Left ventricle myocardium inferior (tissue), 1 donor: ENCODE measurements around the gene PPP6R3. TPM values are rescaled to one million over a fixed set of nuclear protein-coding genes. Genes with fewer than 3 reads are reported as not detected.

ENCODE experiments used
- DNase-seq: peaks from one replicate; pipeline ENCODE4 v3.0.0-alpha.2; 2020
- H3K27ac ChIP-seq: fragments of 200-600 bp; replicated peaks from 2 replicates; pipeline ENCODE4 v1.8.0; 2021
- H3K27me3 ChIP-seq: fragments of 200-600 bp; 2 replicates; pipeline ENCODE4 v1.8.0; 2021; ENCODE audit warnings: low read depth
- H3K36me3 ChIP-seq: fragments of 200-600 bp; 2 replicates; pipeline ENCODE4 v1.8.0; 2021
- H3K4me1 ChIP-seq: fragments of 200-600 bp; 2 replicates; pipeline ENCODE4 v1.8.0; 2021
- H3K4me3 ChIP-seq: fragments of 200-600 bp; 2 replicates; pipeline ENCODE4 v1.8.0; 2021; ENCODE audit warnings: mild to moderate bottlenecking, moderate library complexity
- H3K9me3 ChIP-seq: fragments of 200-600 bp; replicated peaks from 2 replicates; pipeline ENCODE4 v1.8.0; 2021
- intact Hi-C: fragments of 100-400 bp; cut with micrococcal nuclease; formaldehyde crosslinking; loops from one replicate; pipeline ENCODE4 v1.11.0; 2022
- total RNA-seq: library from RNA; stranded (reverse); fragmentation: NEBNext Ultra II Directional; extraction: Animal tissue kit (Norgen Biotek cat#: 25700); gene quantifications from one replicate; pipeline ENCODE4 v1.2.1, GENCODE V29; 2021
- TF ChIP-seq, protein P1 (sequence below): fragments of 200-600 bp; IDR thresholded peaks from 2 replicates; pipeline ENCODE4 v1.8.0; 2021; ENCODE audit warnings: antibody characterized with exemption, mild to moderate bottlenecking, borderline replicate concordance
- donor health status: DM: no; HTN: yes; CAD: no; lungs with severe emphysema.

PPP6R3 gene
- total RNA-seq, 1 donor from 2014 or later = 78.8 TPM

- intact Hi-C loops = no loop called here
- H3K9me3 ChIP-seq = no peaks in the 10 kb centered on the region
- no peak for DNase-seq
- H3K4me1 ChIP-seq = peaks cover 39% of the 10 kb centered on the region
- TF ChIP-seq, protein P1, sequence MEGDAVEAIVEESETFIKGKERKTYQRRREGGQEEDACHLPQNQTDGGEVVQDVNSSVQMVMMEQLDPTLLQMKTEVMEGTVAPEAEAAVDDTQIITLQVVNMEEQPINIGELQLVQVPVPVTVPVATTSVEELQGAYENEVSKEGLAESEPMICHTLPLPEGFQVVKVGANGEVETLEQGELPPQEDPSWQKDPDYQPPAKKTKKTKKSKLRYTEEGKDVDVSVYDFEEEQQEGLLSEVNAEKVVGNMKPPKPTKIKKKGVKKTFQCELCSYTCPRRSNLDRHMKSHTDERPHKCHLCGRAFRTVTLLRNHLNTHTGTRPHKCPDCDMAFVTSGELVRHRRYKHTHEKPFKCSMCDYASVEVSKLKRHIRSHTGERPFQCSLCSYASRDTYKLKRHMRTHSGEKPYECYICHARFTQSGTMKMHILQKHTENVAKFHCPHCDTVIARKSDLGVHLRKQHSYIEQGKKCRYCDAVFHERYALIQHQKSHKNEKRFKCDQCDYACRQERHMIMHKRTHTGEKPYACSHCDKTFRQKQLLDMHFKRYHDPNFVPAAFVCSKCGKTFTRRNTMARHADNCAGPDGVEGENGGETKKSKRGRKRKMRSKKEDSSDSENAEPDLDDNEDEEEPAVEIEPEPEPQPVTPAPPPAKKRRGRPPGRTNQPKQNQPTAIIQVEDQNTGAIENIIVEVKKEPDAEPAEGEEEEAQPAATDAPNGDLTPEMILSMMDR = no peak
- peaks cover 87% of the 10 kb centered on the region for H3K36me3 ChIP-seq
- peak overlapping the region; percentile 76 for H3K27ac ChIP-seq
- no peak overlapping the region for H3K4me3 ChIP-seq
- H3K27me3 ChIP-seq = no peaks in the 10 kb centered on the region
These were observed 45.9 kb upstream of the PPP6R3 start for GRCh38 chr11:68414496-68415221.

- intact Hi-C loops = no loop called here
- H3K36me3 ChIP-seq = peaks cover 89% of the 10 kb centered on the region
- H3K9me3 ChIP-seq = no peaks in the 10 kb centered on the region
- TF ChIP-seq, protein P1 = no peak
- DNase-seq = no peak
- H3K27ac ChIP-seq = no peak overlapping the region
- H3K4me1 ChIP-seq = peaks cover 29% of the 10 kb centered on the region
- no peak overlapping the region for H3K4me3 ChIP-seq
- no peaks in the 10 kb centered on the region for H3K27me3 ChIP-seq
These were observed 44.4 kb upstream of the PPP6R3 start for GRCh38 chr11:68416070-68416578.

- peaks cover 18% of the 10 kb centered on the region for H3K4me1 ChIP-seq
- TF ChIP-seq, protein P1 = no peak
- no peak for DNase-seq
- no peak overlapping the region for H3K4me3 ChIP-seq
- H3K36me3 ChIP-seq = peaks cover 68% of the 10 kb centered on the region
- no peaks in the 10 kb centered on the region for H3K9me3 ChIP-seq
- H3K27me3 ChIP-seq = no peaks in the 10 kb centered on the region
- intact Hi-C loops = no loop called here
- no peak overlapping the region for H3K27ac ChIP-seq
These were observed 41.9 kb upstream of the PPP6R3 start for GRCh38 chr11:68418648-68419047.

- Histone ChIP-seq H3K36me3 (peaks cover 68% of the 10 kb centered on the region), H3K4me1 (peaks cover 12% of the 10 kb centered on the region), H3K9me3 (no peaks in the 10 kb centered on the region), H3K4me3 (no peak overlapping the region), H3K27ac (no peak overlapping the region), H3K27me3 (no peaks in the 10 kb centered on the region)
- no peak for DNase-seq
- TF ChIP-seq, protein P1 = no peak
- intact Hi-C loops = no loop called here
These were observed 40.4 kb upstream of the PPP6R3 start for GRCh38 chr11:68420171-68420570.

GRCh38 chr11:68423481-68423880, 37.1 kb upstream of the PPP6R3 start:
- no peak for DNase-seq
- Histone ChIP-seq H3K36me3 (peaks cover 72% of the 10 kb centered on the region), H3K27me3 (no peaks in the 10 kb centered on the region), H3K9me3 (no peaks in the 10 kb centered on the region), H3K27ac (no peak overlapping the region), H3K4me1 (peaks cover 12% of the 10 kb centered on the region), H3K4me3 (no peak overlapping the region)
- intact Hi-C loops = no loop called here
- TF ChIP-seq, protein P1 = no peak
